NCI-H526 (cell line): ENCODE data around the gene IL3RA.
"Not testable (repeated sequence)": the region's sequence is repeated elsewhere in the genome, so short reads cannot be mapped to it uniquely, and the experiment has no call there.

Experiments used
- DNase-seq, 2 experiments: peaks; one replicate each; lab custom pipeline; 2025; lab: John Stamatoyannopoulos, UW

IL3RA gene

DNA sequence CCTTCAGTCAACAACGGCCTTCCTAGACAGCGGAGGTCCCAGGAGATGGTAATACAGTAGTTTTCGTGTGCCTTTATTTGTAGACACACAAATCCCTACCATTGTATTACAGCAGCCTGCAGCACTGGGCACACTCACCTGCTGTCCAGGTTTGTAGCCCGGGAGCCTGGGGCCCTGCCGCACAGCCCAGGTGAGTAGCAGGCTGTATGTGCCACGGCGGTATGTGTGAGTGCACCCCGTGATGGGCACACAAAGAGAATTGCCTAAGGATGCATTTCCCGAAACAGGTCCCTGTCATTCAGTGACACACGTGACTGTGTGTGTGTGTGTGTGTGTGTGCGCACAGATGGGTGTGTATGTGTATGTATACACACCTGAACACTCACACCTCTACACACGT, 63.5 kb downstream of the IL3RA start:
- no peak for DNase-seq

DNA sequence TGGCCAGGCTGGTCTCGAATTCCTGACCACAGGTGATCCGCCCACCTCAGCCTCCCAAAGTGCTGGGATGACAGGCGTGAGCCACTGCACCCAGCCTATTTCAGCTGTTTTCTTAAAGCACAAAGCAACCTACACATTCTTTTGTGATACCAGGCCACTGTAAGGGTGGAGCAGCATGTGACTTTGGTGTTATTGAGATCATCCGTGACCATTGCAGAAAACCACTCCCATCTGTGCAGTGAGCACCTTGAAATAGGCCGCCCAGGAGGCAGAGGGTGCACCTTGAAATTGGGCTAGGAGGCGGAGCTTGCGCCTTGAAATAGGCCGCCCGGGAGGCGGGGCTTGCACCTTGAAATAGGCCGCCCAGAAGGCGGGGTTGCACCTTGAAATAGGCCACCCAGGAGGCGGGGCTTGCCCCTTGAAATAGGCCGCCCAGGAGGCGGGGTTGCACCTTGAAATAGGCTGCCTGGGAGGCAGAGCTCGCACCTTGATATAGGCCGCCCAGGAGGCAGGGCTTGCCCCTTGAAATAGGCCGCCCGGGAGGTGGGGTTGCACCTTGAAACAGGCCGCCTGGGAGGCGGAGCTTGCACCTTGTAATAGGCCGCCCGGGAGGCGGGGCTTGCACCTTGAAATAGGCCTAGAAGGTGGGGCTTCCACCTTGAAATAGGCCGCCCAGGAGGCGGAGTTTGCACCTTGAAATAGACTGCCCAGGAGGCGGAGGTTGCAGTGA, 64.3 kb downstream of the IL3RA start:
- no peak for DNase-seq

DNA sequence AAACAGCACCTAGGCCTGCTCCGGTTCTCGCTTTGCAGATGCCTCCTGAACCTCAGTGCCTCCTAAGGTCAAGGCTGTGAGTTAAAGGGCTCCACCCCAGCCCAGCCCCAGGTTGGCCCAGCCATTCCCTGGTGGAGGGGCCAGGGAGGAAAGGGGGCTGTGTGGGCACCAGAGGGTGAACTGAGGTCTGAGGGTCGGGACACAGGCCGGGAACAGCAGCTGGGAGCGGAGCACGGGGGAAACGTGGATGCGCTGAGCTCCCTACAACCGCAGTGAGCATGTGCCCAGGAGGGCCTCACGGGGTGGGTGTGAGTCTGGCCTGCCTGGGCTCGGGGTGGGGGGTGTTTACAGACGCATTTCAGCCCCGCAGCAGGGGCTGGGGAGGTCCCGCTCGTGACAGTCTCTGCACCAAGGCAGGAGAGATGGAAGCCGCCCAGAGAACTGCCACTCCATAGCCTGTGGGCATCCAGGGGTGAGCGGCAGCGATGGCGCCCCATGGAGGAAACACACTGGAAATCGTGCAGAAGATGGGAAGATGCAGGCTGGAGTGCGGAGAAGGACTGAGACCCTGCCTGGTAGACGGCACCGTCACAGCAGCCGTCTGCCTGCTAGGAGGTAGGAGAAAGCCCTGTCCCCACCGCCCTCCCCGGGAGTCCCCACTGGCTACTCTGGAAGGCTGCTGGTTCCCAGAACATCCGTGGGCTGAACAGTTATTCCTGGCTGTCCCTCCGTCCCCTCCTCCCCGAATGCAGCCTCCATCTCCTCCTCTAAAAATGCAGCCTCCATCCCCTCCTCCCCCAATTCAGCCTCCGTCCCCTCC, 65.2 kb downstream of the IL3RA start:
- no peak for DNase-seq

DNA sequence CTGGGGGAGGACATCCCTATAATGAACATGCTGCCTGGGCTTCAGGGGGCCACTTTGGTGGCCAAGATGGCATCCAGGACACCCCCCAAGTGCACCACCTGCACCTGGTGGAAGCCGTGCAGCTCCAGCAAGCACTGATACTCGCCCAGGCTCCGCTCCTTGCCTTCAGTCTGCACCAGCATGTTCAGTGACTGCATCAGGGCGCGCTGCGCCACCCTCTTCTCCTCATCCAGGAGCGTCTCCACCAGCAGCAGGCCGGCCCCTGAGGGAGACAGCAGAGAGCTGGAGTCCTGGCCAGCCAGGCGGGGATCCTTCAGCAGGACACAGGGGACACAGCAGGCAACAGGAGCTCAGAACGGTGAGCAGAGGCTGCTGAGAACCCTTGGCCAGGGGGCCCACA, 66.6 kb downstream of the IL3RA start:
- DNase-seq, result no peak

DNA sequence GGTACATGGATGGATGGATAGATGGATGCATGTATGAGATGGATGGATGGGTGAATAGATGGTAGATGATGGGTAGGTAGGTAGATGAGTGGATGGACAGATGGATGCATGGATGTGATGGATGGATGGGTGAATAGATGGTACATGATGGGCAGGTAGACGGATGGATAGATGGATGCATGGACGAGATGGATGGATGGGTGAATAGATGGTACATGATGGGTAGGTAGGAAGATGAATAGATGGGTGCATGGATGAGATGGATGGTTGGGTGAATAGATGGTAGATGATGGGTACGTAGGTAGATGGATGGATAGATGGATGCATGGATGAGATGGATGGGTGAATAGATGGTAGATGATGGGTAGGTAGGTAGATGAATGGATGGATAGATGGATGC, 67.3 kb downstream of the IL3RA start:
- DNase-seq, result not testable (repeated sequence)

DNA sequence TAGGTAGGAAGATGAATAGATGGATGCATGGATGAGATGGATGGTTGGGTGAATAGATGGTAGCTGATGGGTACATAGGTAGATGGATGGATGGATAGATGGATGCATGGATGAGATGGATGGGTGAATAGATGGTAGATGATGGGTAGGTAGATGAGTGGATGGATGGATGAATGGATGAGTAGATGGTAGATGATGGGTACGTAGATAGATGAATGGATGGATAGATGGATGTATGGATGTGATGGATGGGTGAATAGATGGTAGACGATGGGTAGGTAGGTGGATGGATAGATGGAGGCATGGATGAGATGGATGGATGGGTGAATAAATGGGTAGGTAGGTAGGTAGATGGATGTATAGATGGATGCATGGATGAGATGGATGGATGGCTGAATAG, 69.2 kb downstream of the IL3RA start:
- not testable (repeated sequence) for DNase-seq

DNA sequence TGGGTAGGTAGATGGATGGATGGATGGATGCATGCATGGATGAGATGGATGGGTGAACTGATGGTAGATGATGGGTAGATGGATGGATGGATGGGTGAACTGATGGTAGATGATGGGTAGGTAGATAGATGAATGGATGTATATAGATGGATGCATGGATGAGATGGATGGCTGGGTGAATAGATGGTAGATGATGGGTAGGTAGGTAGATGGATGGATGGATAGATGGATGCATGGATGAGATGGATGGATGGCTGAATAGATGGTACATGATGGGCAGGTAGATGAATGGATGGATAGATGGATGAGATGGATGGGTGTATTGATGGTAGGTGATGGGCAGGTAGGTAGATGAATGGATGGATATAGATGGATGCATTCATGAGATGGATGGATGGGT, 70.5 kb downstream of the IL3RA start:
- no peak for DNase-seq

DNA sequence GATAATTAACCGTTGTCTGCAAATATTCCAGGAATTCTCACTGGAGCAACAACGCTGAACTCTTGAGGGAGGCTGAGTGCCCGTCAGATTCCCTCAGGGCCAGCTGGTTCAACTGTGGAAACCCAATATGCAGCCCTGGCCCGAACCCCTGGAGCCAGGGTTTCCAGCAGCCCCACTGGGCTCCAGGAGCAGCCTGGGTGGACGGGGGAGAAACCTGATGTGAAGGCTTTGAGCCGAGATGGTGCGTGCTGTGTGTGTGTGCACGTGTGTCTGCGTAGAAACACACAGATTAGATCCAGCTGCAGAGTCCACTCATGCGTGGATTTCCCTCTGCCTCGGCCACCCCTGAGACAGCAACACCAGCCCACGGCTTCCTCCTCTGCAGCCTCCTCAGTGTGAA, 74.7 kb downstream of the IL3RA start:
- no peak for DNase-seq

DNA sequence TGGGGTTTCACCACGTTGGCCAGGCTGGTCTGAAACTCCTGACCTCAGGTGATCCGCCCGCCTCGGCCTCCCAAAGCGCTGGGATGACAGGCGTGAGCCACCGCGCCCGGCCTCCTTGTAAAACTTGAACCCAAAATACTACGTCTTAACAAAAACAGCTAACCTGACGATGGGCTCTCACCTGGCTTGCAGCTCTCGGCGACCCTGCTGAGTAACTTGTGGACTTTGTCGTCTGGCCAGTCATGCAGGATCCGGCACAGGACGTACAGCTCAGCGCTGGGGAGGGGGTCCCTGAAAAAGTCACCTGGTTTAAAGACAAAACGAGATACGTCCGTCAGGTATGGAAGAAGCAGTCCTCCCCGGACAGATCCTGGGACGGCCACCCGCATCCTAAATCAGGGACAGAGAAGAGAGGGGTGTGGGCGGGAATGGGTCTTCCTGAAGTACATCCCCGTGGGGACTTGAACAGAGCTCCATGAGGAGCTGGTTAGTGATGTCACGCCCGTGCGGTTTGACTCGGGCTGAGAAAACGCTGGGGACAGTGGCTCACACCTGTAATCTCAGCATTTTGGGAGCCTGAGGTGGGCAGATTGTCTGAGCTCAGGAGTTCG, 76.1 kb downstream of the IL3RA start:
- no peak for DNase-seq

DNA sequence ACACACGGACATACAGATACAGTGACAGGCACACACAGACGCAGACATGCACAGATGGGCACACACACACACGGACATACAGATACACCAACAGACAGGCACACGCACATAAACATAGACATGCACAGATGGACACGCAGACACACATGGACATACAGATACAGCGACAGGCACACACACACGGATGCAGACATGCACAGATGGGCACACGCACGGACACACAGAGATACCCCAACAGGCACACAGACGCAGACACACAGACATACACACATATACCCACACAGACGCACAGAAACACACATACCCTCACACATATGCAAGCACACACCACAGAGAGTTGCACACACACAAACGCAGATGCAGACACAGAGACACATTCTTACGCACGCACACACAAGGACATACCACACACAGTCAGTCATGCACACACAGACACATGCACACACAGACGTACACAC, 79.8 kb downstream of the IL3RA start:
- no peak for DNase-seq

DNA sequence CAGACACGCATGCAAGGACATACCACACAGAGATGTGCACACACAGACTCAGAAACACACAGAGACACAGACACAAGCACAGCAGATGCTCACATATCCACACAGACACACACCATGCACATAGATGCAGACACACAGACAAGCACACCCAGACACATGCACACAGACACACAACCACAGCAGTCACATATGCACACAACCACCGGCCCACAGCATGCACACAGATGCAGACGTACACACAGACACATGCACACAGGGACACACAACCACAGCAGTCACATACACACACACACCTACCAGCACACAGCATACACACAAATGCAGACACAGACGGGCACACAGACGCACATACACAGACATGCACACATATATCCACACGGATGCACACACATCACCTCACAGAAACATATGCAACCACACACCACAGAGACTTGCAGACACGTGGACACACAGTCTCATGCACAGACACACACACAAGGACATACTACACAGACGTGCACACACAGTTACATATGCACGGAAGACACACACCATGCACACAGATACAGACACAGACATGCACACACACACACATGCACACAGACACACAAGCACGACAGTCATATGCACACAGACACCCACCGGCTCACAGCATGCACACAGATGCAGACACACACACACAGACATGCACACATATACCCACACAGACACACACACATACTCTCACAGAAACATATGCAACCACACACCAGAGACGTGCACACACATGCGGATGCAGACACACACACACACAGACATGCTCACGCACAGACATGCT, 80.6 kb downstream of the IL3RA start:
- no peak for DNase-seq

DNA sequence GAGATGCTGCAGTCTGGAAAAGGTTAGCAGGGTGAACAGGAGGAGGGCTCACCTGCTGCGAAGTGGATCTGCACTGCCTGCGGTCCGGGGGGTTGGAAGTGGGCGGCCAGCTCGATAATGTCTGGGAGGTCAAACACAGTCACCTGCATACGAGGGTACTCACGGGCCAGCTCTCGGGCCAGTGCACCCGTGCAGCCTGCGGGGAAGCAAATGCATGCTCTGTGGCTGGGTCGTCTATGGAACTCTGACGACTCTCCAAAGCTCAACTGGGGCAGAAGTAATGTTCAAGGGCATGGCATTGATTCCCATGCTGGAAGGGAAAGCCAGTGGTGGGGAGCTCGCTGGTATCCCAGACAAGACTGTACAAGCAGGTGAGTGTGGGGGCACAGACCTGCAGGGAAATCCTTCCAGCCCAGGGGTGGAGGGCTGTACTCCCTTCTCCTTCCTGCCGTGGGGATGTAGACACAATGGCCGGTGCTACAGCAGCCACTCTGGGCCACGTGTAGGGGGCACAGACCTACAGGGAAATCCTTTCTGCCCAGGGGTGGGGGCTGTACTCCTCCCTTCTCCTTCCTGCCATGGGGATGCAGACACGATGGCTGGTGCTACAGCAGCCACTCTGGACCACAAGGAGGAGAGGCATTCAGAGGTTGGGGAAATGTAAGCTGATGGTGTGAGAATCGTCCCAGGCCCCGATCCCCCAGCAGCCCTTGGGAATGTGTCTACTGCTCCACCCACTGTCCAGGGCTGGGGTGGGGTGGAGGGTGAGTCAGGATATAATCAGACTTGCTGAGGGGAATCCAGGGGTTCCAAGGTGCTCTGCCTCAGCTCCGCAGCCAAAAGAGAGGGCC, 81.6 kb downstream of the IL3RA start:
- DNase-seq, result no peak

DNA sequence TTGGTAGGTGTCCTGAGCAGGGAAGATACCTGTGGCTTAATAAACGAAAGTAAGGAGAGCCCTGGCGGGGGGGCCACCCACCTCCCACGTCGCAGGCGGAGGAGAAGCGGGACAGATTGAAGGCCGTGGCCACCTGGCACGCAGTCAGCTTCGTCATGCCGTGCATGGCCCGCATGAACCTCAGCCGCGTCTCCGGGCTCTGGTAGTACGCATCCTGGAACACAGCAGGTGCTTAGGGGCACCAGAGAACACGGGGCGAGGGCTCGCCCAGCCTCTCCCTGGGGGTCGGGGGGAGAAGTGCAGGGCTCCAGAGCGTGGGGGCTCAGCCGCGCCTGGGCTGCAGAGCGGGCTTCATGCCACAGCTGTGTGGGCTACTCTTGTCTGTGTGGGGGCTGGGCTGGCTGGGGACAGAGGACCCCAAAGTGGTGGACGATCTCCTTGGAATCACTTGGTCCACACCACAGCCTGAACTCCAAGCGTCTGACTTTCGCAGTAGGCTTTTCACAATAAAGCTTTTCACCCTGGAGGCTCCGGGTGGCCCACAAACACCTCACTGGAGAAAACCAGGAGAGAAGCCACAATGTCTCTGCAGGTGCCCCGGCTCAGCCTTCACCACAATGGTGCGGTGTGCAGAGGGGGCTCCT, 82.4 kb downstream of the IL3RA start:
- no peak for DNase-seq

DNA sequence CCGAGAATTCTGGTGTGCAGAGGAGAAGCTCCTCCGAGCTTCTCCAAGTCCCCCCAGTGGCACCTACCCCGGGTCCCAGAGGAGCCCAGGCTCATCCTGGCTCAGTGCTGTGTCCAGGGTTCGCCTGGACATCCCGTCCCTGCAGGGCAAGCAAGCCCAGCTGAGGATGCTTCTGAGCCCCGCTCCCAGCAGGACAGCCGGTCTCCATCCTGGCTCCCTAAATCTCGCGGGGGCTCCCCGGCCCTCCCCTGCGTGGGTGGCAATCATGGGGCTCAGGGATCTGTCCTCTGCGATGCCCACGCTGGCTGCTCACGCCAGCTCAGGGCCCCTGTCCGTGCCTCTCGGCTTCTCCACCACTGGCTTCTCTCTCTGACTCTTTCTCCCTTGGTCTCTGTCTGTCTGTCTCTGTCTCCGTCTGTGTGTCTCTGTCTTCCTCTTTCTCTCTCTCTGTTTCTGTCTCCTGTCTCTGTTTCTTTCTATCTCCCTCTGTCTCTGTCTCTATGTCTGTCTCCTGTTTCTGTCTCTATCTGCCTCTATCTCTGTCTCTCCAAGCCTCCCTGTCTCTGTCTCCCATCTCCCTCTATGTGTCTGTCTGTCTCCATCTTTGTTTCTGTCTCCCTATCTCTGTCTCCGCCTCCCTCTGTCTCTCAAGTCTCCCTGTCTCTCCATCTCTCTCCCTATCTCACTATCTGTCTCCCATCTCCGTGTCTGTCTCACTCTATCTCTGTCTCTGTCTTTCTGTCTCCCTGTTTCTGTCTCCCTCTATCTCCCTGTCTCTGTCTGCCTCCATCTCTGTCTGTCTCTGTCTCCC, 83.2 kb downstream of the IL3RA start:
- no peak for DNase-seq

DNA sequence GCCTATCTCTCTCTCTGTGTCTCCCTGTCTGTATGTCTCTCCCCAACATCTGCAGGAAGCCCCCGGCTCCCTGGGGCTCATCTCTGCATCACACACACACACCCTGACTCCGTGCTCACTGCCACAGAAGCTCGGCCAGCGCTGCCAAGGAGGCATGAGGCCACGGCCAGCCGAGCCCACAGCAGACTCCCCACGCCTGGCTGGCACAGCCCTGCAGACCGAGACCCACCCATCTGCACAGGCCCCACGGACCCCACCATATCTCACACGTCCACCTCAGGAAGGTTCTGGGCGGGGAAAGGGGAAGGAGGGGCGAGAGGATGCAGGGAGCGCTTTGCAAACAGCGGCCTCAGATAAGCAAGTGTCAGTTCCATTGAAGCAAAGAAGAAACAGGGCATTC, 83.8 kb downstream of the IL3RA start:
- DNase-seq, result no peak

DNA sequence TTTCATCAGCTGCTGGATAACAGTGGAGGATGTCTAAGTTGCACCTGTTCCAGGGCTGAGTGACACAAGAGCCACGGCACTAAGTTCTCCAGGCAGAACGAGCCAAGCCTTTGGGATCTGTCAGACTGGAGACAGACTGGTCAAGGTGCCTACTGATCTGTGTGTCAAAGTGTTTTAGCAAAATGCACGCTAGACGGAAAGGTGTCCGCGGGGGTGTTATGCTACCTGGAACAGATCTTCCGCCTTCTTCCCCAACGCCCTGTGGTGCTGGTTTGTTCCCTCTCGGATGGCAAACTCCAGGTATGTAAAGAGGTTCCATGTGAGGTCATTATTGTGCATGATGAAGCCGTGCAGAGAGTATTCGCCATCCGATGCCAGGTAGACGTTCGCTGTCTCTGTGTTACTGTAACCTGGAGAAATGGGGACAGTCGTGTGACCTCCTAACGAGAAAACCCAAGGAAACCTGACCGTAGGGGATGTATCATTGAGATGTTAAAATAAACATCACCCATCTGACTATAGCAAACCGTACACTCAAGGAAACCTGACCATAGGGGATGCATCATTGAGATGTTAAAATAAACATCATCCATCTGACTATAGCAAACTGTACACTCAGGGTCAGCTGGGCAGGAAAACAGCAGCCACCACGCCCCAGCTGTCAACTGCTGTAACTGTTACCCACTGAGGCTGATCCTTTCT, 85.0 kb downstream of the IL3RA start:
- no peak for DNase-seq

DNA sequence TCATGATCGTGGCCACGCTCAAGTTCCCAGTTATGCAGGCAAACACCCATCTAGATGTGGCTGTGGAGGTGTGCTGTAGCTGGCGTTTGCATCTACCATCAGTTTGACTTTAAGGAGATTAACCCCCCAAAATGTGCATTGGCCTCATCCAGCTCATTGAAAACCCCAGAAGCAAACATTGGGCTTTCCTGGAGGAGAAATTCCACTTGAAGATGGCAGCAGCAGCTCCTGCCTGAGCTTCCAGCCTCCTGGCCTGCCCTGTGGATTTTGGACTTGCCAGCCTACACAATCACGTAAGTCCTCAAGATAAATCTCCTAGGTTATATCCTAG, 85.5 kb downstream of the IL3RA start:
- no peak for DNase-seq

DNA sequence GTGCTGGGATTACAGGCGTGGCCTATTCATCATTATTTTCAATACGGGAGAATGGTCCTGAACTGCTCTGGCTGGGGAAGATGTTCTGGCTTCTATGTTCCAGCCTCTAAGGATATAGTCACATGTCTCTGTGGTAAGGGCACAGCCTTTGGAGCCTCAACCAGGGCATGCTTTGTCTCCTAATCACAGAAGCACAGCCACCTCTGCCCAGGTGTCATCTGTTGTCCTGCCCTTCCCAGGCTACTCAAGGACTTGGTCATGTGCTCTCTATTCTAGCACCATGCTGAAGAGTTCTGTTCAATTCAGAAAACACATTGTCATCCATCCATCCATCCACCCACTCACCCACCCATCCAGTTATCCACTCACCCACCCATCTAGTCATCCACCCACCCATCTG, 86.6 kb downstream of the IL3RA start:
- no peak for DNase-seq

DNA sequence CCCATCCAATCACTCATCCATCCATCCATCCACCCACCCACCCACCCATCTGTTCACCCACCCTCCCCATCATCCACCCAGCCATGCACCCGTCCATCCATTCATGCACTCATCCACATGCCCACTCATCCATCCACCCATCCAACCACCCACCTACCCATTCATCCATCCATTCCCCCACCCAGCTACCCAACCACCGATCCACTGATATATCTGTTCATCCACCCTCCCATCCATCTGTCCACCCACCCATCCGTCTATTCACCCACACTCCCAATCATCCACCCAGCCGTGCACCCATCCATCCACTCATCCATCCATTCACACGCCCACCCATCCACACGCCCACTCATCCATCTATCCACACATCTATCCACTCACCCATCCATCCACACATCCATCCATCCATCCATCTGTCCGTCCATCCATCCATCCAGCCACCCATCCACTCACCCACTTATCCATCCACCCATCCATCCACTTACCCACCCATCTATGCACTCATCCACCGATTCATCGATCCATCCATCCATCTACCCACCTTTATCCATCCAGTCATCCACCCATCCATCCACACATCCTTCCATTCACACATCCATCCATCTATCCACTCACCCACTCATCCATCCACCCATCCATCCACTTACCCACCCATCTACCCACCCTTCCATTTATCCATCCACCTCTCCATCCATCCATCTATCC, 87.7 kb downstream of the IL3RA start:
- no peak for DNase-seq
